GM18909 (cell line): Measurements from ENCODE around the gene CNKSR2.

ENCODE experiments used
- ATAC-seq: cut with Tn5 transposase; IDR thresholded peaks from one replicate; pipeline ENCODE4 v1.9.1; 2021; ENCODE audit warnings: mild to moderate bottlenecking; ENCODE audit not compliant: unreplicated experiment, poor library complexity

Gene CNKSR2

GRCh38 chrX:21590012-21590776 is 216.0 kb downstream of the CNKSR2 start:
- no peak for ATAC-seq

GRCh38 chrX:21606002-21606401 is 231.8 kb downstream of the CNKSR2 start:
- no peak for ATAC-seq

DNA sequence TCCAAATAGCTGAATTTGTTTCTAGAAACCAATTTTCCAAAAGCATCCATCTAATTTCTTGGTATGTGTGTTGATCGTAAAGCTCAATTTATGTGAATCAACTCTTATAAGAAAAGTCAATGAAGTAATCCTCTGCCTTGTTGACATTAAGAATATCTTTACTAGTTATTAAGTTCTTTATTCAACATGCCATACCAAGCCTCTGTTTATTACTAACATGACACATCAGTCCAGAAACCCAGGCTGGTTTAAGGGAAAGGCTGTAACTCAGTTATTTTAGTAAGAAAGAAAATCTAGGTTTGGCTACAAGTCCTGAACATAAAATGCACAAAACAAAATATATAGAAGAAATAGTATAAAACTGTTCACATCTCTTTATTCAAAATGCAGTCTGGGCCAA is 235.9 kb downstream of the CNKSR2 start:
- no peak for ATAC-seq

GRCh38 chrX:21612154-21612553 is 237.9 kb downstream of the CNKSR2 start:
- no peak for ATAC-seq

DNA sequence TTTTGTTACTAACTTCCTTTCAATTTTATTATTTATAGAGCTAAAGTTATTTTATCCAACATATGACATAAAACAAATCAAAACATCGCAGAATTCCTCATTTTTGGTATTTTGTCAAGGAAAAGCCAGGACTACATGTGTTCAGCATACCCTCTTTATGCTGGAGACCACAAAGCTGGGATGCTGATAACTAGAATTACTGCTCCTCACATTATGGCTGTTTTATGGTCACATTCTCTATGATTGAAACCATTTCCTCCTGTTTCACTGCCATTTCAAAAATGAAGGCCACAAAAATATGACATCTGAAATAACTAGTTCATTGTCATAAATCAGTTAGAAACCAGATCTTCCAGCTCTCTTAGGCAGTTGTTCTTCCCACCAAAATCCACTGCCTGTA is 242.2 kb downstream of the CNKSR2 start:
- no peak for ATAC-seq

DNA sequence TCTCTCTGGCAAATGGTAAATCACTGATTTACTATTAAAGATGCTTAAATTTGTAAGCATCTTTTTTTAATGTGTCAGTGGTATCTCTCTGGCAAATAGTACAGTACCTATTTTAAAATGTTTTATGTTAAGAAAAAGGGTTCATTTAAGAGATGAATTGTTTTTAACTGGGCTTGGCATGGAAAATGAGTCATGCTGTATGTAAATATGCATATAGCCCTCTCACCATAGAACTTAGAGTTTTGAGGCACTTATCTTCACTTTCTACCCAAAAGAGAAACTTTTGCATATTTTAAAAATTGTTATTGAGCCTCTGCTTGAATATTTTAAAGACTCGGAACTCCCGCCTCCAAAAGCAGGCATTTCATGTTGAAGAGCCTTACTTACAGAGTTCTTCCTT is 246.0 kb downstream of the CNKSR2 start:
- no peak for ATAC-seq

DNA sequence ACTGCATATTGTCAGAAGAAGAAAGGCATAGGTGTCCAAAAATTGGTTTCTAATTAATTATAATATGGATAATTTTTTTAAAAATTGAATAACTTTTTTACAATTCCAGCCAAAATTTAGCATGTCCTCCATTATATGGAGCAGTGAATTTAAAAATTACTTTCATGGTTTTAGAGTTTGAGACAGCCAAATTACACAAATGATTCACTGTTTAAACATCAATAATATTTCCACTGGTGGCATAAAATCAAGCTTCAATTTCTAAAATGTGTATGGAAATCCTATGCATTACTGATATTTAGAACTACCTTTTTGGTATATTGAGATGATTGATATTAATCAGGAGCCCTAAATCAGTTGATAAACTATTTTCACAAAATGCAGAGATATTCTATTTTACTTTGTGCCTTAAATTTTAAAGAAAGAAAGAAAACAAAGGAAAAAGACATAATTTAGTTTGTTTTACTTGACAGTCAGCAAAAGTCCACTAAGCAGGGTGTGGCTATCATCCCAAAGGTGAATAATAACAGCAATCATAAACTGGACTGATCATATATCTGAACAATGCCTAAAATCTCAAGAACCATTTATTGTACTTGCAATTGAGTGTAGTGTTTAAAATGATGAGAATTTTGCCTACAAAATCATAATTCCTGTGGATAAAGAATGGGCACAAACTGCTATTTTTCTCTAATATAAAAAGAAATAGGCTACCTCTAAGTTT is 249.7 kb downstream of the CNKSR2 start:
- ATAC-seq = no peak

DNA sequence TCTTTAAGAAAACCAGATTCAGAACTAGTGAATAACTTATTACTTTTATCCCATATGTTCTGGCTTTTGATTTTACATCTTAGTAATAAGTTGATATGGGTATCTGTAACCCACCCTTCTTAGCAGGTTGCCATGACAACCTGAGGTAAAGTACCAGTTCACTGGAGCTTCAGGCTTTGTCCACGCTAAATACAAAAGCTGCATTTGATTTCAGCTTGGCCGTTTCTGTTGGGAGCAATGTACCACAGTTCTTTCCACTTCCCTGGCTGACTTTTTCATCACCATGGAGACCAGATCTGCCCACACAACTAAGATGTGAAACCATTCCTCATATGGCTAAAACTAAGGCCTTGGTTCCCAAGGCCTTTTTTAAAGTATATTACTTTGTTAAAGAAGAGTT is 257.8 kb downstream of the CNKSR2 start:
- ATAC-seq = no peak

DNA sequence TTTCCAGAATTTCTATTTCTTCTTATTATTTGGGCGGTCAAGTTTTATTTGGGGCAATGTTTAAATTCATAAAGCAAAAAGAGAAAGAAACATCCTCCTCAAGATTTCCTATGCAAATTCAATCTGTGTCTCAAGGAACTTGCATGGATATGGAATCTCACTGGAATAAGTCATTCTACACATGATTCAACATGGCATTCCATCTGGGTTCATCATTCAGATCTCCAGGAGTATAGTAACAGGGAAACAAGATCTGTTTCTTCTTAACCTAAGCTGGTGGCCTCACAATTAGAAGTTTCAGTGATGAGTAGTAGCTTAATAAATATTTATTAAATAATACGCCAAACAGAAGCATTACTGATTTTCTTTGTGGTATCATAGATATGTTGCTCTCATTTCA is 264.1 kb downstream of the CNKSR2 start:
- ATAC-seq = no peak

GRCh38 chrX:21639775-21640174 is 265.6 kb downstream of the CNKSR2 start:
- ATAC-seq = no peak

DNA sequence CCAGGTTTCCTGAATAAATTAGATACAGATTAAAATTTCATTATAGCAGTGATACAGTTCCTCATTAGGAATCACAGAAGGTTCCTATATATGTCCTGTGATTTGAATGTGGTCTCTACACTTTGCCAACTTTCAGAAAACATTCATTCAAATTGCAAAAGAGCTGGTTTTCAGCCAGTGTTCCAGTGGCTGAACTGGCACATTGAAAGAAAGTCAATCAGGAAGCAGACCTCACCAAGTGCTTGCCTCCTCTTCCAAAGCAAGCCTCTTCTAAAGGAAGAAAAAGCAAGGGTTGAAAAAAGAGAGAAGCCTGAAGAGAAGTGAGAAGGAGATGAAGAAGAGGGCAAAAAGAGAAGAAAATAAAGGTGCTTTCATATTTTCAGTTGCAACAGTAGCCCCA is 271.2 kb downstream of the CNKSR2 start:
- no peak for ATAC-seq

GRCh38 chrX:21645886-21646285 is 271.7 kb downstream of the CNKSR2 start:
- ATAC-seq = no peak

DNA sequence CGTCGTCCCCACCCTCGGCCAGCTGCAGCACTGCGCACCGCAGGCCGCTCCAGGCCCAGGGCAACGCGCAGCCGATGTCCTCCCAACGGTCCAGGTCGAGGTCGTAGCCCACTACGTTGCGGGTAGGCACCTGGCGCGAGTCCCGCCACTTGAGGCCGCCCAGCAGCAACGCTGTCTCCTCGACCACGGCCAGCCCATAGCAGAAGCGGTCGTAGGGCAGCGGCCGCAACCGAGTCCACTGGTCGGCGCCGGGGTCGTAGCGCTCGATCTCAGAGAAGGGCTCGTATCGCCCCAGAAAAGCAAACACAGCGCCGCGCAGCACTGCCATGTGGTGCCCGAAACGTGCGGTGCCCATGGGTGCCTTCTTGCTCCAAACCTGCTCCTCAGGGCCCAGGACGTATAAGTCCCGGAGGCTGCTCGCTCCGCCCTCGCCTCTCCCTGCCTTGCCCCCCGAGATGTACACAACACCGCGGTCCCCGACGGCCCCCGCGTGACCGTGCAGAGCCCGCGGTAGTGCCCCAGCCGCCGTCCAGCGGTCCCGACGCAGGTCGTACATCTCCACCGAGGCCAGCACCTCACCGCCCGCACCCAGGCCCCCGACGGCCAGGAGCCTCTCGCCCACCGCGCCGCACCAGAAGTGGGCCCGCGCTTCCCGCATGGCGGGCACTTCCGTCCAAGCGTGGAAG is 281.8 kb downstream of the CNKSR2 start:
- no peak for ATAC-seq

DNA sequence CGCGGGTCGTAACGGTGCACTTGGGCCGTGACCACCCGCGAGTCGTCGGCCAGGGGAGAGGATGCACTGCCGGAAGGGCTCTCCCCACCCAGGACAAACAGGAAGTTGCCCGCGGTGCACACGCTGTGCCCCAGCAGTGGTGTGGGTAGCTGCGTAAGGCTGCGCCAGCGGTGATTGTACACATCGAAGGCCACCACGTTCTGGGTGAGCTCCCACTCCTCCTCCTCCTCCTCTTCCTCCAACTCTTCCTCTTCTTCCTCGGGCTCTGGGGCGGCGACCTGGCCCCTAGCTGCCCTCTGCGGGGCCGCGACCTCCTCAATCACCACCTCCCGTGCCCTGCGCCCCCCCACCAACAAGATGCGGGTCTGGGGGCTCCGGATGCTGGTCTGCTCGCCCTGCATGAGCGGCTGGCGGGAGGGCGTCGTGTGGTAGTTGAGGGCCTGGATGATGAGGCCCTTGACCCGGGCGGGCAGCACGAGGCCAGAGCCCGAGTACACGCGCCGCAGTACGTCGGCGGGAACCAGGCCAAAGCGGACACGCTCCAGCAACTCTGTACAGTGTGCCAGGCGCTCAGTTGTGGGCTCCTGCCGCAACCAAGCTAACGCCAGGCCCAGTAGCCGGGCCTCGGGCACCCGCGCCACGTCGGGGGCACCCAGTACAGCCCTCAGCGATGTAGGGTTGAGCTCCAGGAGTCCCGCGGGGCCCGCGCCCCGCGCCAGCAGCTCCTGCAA is 282.5 kb downstream of the CNKSR2 start:
- no peak for ATAC-seq

DNA sequence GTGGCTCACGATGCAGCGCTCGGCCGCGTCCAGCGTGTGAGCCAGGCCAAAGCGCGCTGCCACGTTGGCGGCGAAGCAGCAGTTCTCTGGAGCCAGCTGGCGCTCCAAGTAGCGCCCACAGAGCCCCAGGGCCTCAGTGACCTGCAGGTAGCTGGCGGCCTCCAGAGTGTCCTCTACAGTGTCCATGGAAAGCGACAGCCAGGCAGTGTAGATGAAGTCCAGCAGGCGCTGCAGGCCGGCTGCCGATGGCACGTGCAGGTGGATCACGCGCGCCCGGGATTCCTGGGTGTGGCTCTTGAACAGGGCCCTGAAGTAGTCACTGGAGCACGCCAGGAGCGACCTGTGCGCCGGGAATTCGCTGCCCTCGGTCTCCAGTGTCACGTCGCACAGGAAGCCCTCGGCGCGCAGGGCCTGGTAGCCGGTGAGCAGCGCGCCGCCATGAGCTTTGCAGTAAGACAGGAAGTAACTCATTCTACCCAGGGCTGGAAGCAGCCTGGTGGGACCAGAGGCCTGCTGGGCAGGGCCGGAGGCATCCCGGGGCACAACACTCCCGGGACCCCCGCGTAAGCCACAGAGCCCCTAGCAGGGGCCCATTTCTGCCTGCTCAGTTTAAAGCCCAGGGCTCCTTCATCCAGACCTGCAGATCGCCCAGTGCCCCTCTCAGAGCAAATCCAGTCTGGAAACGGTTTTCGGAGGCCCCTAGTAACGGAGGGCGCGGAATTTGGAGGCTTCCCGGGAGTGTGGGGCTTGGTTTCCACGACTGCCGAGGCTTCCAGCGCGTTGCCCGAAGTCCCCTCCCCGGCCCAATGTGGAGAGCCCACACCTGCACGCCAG is 283.3 kb downstream of the CNKSR2 start:
- ATAC-seq = no peak

- ATAC-seq = no peak
Measured at GRCh38 chrX:21658152-21658737, 284.0 kb downstream of the CNKSR2 start, which contains the start of gene KLHL34. Gene KLHL34, minus strand, starts transcription at chrX:21658330. Its CDS starts 542 bp downstream, at chrX:21657788.

DNA sequence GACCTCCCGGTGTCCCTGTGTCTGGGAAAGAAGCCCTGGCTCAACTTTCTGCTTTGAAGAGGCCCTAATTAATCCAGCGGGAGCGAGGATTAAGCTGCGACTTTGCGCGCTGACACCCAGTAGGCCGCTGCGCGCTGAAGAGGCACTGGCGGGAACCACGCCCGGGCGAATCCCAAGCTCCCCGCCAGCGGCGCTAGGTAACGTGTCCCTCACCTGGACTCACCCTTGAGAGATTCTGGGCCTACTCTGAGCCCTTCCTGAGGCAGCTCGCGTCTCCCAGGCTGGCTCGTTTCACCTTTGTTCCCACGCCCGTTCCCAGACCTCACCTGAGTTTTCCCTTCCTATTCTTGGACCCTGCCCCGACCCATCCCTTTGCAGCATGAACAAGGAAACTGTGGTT is 284.5 kb downstream of the CNKSR2 start:
- ATAC-seq = no peak

- ATAC-seq = no peak
Measured at GRCh38 chrX:21659320-21659719, 285.1 kb downstream of the CNKSR2 start.

- ATAC-seq = no peak
Measured at GRCh38 chrX:21660156-21660555, 285.9 kb downstream of the CNKSR2 start.
